ENCODE data around the gene ZNF560.

DNA sequence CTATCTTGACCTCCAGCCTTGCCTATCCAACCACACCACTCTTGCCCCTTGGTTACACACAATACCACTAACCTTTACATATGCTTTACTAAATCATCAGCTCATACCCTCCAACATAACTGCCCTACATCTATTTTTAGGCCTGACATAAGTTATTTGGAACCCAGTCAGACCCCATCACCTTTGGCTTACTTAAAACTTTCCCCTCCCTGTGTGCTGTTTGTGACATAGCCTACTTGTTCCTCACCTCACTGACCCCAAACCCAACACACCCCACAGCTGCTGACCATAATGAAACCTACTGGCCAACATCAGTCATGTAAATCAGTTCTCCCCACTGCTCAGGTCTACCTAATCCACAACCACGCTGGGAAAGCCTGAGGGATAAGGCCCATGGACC lies 68.0 kb downstream of the ZNF560 start:
- TF ChIP-seq, protein P1, sequence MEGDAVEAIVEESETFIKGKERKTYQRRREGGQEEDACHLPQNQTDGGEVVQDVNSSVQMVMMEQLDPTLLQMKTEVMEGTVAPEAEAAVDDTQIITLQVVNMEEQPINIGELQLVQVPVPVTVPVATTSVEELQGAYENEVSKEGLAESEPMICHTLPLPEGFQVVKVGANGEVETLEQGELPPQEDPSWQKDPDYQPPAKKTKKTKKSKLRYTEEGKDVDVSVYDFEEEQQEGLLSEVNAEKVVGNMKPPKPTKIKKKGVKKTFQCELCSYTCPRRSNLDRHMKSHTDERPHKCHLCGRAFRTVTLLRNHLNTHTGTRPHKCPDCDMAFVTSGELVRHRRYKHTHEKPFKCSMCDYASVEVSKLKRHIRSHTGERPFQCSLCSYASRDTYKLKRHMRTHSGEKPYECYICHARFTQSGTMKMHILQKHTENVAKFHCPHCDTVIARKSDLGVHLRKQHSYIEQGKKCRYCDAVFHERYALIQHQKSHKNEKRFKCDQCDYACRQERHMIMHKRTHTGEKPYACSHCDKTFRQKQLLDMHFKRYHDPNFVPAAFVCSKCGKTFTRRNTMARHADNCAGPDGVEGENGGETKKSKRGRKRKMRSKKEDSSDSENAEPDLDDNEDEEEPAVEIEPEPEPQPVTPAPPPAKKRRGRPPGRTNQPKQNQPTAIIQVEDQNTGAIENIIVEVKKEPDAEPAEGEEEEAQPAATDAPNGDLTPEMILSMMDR (IDR thresholded peaks at IDR 0.05) = no peak
- TF ChIP-seq POLR2A (IDR thresholded peaks at IDR 0.05) = no peak
